H9 (cell line): ENCODE data around the gene ALKBH7. TPM values are rescaled to one million over a fixed set of nuclear protein-coding genes. Genes with fewer than 3 reads are reported as not detected.

Experiments used
- DNase-seq: peaks from one replicate; pipeline ENCODE4 v3.0.0-alpha.2; 2017
- H2AFZ ChIP-seq: one replicate; pipeline ENCODE4 v1.6.1; 2013; ENCODE audit warnings: mild to moderate bottlenecking, low read length, control low read depth, moderate library complexity
- H2AK5ac ChIP-seq: 2 replicates; pipeline ENCODE4 v1.6.1; 2013; ENCODE audit warnings: low read length, control low read depth, mixed read lengths; ENCODE audit not compliant: insufficient read length
- H2BK120ac ChIP-seq: one replicate; pipeline ENCODE4 v1.6.1; 2013; ENCODE audit warnings: low read depth, mild to moderate bottlenecking, low read length, control low read depth, inconsistent platforms; ENCODE audit not compliant: poor library complexity, severe bottlenecking
- H2BK12ac ChIP-seq: 2 replicates; pipeline ENCODE4 v1.6.1; 2013; ENCODE audit warnings: low read length, control low read depth, mixed read lengths, low read depth; ENCODE audit not compliant: insufficient read length
- H2BK15ac ChIP-seq: 2 replicates; pipeline ENCODE4 v1.6.1; 2013; ENCODE audit warnings: low read depth, low read length, control low read depth
- H2BK20ac ChIP-seq: one replicate; pipeline ENCODE4 v1.6.1; 2013; ENCODE audit warnings: low read depth, mild to moderate bottlenecking, low read length, control low read depth, inconsistent platforms; ENCODE audit not compliant: poor library complexity, severe bottlenecking
- H2BK5ac ChIP-seq: 2 replicates; pipeline ENCODE4 v1.6.1; 2013; ENCODE audit warnings: low read length, control low read depth, mixed read lengths; ENCODE audit not compliant: insufficient read length
- H3K14ac ChIP-seq: 2 replicates; pipeline ENCODE4 v1.6.1; 2013; ENCODE audit warnings: low read length, control low read depth; ENCODE audit not compliant: insufficient read depth
- H3K18ac ChIP-seq: 2 replicates; pipeline ENCODE4 v1.6.1; 2013; ENCODE audit warnings: low read depth, mild to moderate bottlenecking, mixed read lengths, low read length, control low read depth; ENCODE audit not compliant: insufficient read length
- H3K23ac ChIP-seq: 2 replicates; pipeline ENCODE4 v1.6.1; 2013; ENCODE audit warnings: low read length, control low read depth, mixed read lengths, low read depth; ENCODE audit not compliant: insufficient read length
- H3K23me2 ChIP-seq: 2 replicates; pipeline ENCODE4 v1.6.1; 2013; ENCODE audit warnings: low read depth, mild to moderate bottlenecking, mixed read lengths, low read length, control low read depth; ENCODE audit not compliant: insufficient read length, poor library complexity, severe bottlenecking
- H3K27ac ChIP-seq: 2 replicates; pipeline ENCODE4 v1.5.1; 2013; ENCODE audit warnings: low read length, control low read depth, mixed read lengths, low read depth; ENCODE audit not compliant: insufficient read length
- H3K27me3 ChIP-seq: 2 replicates; pipeline ENCODE4 v1.6.1; 2013; ENCODE audit warnings: low read length, control low read depth, inconsistent platforms; ENCODE audit not compliant: insufficient read depth
- H3K4ac ChIP-seq: 2 replicates; pipeline ENCODE4 v1.6.1; 2013; ENCODE audit warnings: low read depth, mild to moderate bottlenecking, control low read depth, inconsistent platforms, low read length, moderate library complexity
- H3K4me1 ChIP-seq: 2 replicates; pipeline ENCODE4 v1.6.1; 2013; ENCODE audit warnings: low read length, control low read depth, inconsistent platforms; ENCODE audit not compliant: insufficient read depth
- H3K4me2 ChIP-seq: 2 replicates; pipeline ENCODE4 v1.6.1; 2013; ENCODE audit warnings: low read length, control low read depth, mixed read lengths; ENCODE audit not compliant: insufficient read length, insufficient read depth
- H3K56ac ChIP-seq: 2 replicates; pipeline ENCODE4 v1.6.1; 2013; ENCODE audit warnings: low read depth, mild to moderate bottlenecking, mixed read lengths, low read length, control low read depth; ENCODE audit not compliant: insufficient read length
- H3K79me1 ChIP-seq: 2 replicates; pipeline ENCODE4 v1.6.1; 2013; ENCODE audit warnings: low read depth, mild to moderate bottlenecking, moderate library complexity, low read length, control low read depth, inconsistent platforms; ENCODE audit not compliant: insufficient read depth, poor library complexity, severe bottlenecking
- H3K79me2 ChIP-seq: 2 replicates; pipeline ENCODE4 v1.6.1; 2013; ENCODE audit warnings: low read length, control low read depth, inconsistent platforms; ENCODE audit not compliant: insufficient read depth
- H3K9ac ChIP-seq: 2 replicates; pipeline ENCODE4 v1.6.1; 2013; ENCODE audit warnings: low read length, control low read depth, mixed read lengths; ENCODE audit not compliant: insufficient read length; ENCODE audit errors: extremely low read depth
- H3K9me3 ChIP-seq: one replicate; pipeline ENCODE4 v1.6.1; 2013; ENCODE audit warnings: low read depth, low read length, inconsistent platforms; ENCODE audit not compliant: control insufficient read depth
- H3T11ph ChIP-seq: one replicate; pipeline ENCODE4 v1.6.1; 2013; ENCODE audit warnings: mild to moderate bottlenecking, low read length, control low read depth, inconsistent platforms
- H4K20me1 ChIP-seq: one replicate; pipeline ENCODE4 v1.6.1; 2013; ENCODE audit not compliant: control insufficient read depth, insufficient read length, insufficient read depth
- H4K5ac ChIP-seq: 2 replicates; pipeline ENCODE4 v1.6.1; 2013; ENCODE audit warnings: low read depth, mild to moderate bottlenecking, mixed read lengths, low read length, control low read depth; ENCODE audit not compliant: insufficient read length
- H4K8ac ChIP-seq: replicated peaks from 2 replicates; pipeline ENCODE4 v1.6.1; 2013; ENCODE audit warnings: low read length, control low read depth, mixed read lengths, low read depth; ENCODE audit not compliant: insufficient read length
- H4K91ac ChIP-seq: 2 replicates; pipeline ENCODE4 v1.6.1; 2013; ENCODE audit warnings: low read depth, mild to moderate bottlenecking, moderate library complexity, mixed read lengths, low read length, control low read depth; ENCODE audit not compliant: insufficient read length
- H3K27ac Mint-ChIP-seq, 3 experiments: 2 replicates in 2 of 3; 3 replicates in 1 of 3; pipeline ENCODE4 v1.8.0; 2020 to 2021; ENCODE audit warnings: mixed read lengths in 3 of 3, mild to moderate bottlenecking in 1 of 3, moderate library complexity in 1 of 3
- H3K27me3 Mint-ChIP-seq: 2 replicates; pipeline ENCODE4 v1.8.0; 2021; ENCODE audit warnings: low read depth, mild to moderate bottlenecking, moderate library complexity, mixed read lengths
- H3K36me3 Mint-ChIP-seq, 3 experiments: 2 replicates in 2 of 3; 3 replicates in 1 of 3; pipeline ENCODE4 v1.8.0; 2020 to 2021; ENCODE audit warnings: low read depth in 3 of 3, mixed read lengths in 3 of 3; ENCODE audit not compliant: insufficient read depth in 1 of 3
- H3K4me1 Mint-ChIP-seq, 2 experiments: 2 replicates each; pipeline ENCODE4 v1.8.0; 2020; ENCODE audit warnings: mixed read lengths in 2 of 2
- H3K4me3 Mint-ChIP-seq, 2 experiments: 2 replicates in 1 of 2; 3 replicates in 1 of 2; pipeline ENCODE4 v1.8.0; 2020 to 2021; ENCODE audit warnings: mild to moderate bottlenecking in 2 of 2, mixed read lengths in 2 of 2, moderate library complexity in 1 of 2
- H3K9me3 Mint-ChIP-seq, 2 experiments: 2 replicates in 1 of 2; 3 replicates in 1 of 2; pipeline ENCODE4 v1.8.0; 2020; ENCODE audit warnings: mild to moderate bottlenecking in 2 of 2, mixed read lengths in 2 of 2, moderate library complexity in 1 of 2
- CTCF ChIP-seq: fragments of 200-600 bp; sonication (generic); conservative IDR thresholded peaks from 3 replicates; pipeline ENCODE4 v1.8.0; 2021; ENCODE audit warnings: antibody characterized with exemption, mild to moderate bottlenecking
- WGBS: extraction: QIAGEN DNeasy Blood & Tissue Kit; methylation state at CpG from one replicate; pipeline ENCODE4 v1.1.7; 2013; ENCODE audit warnings: missing lambda C conversion rate, low lambda C conversion rate, mixed read lengths; ENCODE audit not compliant: insufficient read length; ENCODE audit errors: extremely low coverage; 5-methylcytosine and 5-hydroxymethylcytosine counted together
- total RNA-seq: library from RNA; stranded (reverse); gene quantifications from 2 replicates; pipeline ENCODE4 v1.2.1, GENCODE V29; 2021

ALKBH7 gene
- total RNA-seq, 1 experiment from 2014 or later, result 85.7 TPM

- Histone ChIP-seq H2BK12ac (no peak overlapping the region), H2BK20ac (no peak overlapping the region), H3T11ph (no peak overlapping the region), H3K56ac (no peak overlapping the region), H2BK5ac (no peak overlapping the region), H2AK5ac (no peak overlapping the region), H3K79me1 (no peaks in the 10 kb centered on the region), H4K5ac (no peak overlapping the region), H3K4me1 (no peaks in the 10 kb centered on the region), H3K4ac (no peak overlapping the region), H2BK15ac (no peak overlapping the region), H3K27me3 (no peaks in the 10 kb centered on the region), H4K8ac (no peak overlapping the region), H4K20me1 (no peaks in the 10 kb centered on the region), H2BK120ac (no peak overlapping the region), H3K9ac (no peak overlapping the region), H3K14ac (no peak overlapping the region; the same call in 1 of the 2 replicates), H4K91ac (no peak overlapping the region), H3K23me2 (no peaks in the 10 kb centered on the region), H2AFZ (no peak overlapping the region), H3K18ac (no peak overlapping the region), H3K4me2 (no peak overlapping the region), H3K9me3 (no peaks in the 10 kb centered on the region), H3K79me2 (no peaks in the 10 kb centered on the region), H3K23ac (no peak overlapping the region), H3K27ac (no peak overlapping the region)
- Mint-ChIP-seq H3K27ac (no peak overlapping the region; a peak in 1 of 7 replicates), H3K4me1 (no peaks in the 10 kb centered on the region), H3K36me3 (no peaks in the 10 kb centered on the region), H3K27me3 (no peaks in the 10 kb centered on the region; the same call in 1 of the 2 replicates), H3K9me3 (no peaks in the 10 kb centered on the region; a peak in 1 of 5 replicates), H3K4me3 (no peak overlapping the region)
- no CpG with 5 or more reads among the region's 22 CpGs for WGBS
- no peak for DNase-seq
- no peak for TF ChIP-seq CTCF
These were observed 30.4 kb downstream of the ALKBH7 start for GRCh38 chr19:6402837-6403608.
